ENCODE measurements around the gene CCL23.

DNA sequence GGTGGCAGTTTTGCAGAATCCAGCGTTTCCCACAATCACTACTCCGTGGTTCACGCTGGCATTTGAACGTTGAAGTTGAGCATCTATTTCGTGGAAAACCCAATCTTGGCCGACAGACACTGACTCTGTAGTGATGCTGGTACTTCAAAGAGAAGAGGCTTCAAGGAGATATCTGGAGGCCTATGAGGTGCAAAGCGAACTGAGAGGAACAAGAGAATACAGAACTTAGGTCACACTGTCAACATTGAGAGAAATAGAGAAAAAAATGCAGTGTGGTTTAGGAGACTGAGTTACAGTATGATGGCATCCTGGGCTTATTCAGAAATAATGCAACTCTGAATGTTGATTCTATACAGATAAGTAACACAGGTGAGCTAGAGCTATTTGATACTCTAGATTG is 52.5 kb downstream of the CCL23 start:
- TF ChIP-seq, protein P1, sequence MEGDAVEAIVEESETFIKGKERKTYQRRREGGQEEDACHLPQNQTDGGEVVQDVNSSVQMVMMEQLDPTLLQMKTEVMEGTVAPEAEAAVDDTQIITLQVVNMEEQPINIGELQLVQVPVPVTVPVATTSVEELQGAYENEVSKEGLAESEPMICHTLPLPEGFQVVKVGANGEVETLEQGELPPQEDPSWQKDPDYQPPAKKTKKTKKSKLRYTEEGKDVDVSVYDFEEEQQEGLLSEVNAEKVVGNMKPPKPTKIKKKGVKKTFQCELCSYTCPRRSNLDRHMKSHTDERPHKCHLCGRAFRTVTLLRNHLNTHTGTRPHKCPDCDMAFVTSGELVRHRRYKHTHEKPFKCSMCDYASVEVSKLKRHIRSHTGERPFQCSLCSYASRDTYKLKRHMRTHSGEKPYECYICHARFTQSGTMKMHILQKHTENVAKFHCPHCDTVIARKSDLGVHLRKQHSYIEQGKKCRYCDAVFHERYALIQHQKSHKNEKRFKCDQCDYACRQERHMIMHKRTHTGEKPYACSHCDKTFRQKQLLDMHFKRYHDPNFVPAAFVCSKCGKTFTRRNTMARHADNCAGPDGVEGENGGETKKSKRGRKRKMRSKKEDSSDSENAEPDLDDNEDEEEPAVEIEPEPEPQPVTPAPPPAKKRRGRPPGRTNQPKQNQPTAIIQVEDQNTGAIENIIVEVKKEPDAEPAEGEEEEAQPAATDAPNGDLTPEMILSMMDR (conservative IDR thresholded peaks at IDR 0.05; ENCODE audit: low read length) = no peak
- no peak for TF ChIP-seq EZH2phosphoT487 (IDR thresholded peaks at IDR 0.05; ENCODE audit: borderline replicate concordance, low read depth, low read length)

All from OCI-LY7 (cell line).